ENCODE results near the gene USP49. TPM values are rescaled to one million over a fixed set of nuclear protein-coding genes. Genes with fewer than 3 reads are reported as not detected.
A peak's percentile ranks its signal among the peaks of the same experiment; 100 is the strongest.

Gene USP49
- total and polyA plus RNA-seq, 3 experiments from 2014 or later = 0.59 to 5.2 (median 5.0) TPM

DNA sequence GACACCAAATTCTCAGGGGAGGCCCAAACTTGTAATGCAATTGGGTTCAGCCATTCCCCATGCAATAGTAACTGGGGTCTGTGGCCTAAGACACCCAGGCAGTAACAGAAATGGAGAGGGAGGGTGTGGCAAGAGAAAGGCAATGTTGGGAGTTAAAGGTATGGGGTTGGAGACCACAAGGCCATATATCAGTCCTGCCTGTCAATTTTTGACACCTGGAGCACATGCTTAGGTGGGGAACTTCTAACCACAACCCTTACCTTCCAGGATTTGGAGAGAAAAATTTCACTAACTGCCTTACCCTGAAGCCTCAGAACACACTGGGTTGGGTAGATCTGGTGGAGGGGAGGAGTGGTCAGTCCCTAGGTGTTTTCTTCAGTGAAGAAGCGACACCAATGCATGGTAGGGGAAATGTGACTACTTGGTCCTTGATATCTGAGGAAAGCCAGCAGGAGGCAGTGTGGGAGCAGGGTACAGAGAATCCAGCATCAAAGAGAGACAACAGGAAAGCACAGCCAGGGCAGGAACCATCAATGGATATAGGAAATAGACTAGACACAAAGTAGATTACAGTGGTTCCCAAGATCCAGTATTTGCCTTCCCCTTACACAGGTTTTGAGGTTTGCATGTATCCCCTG is 6.8 kb upstream of the USP49 start:
- Mint-ChIP-seq H3K27ac (peak overlapping the region in 5 of 8 donors; percentile 11 to 78 (median 47)), H3K9me3 (no peaks in the 10 kb centered on the region), H3K4me1 (peaks cover 16 to 22% (median 18%) of the 10 kb centered on the region in 3 donors), H3K4me3 (no peak overlapping the region), H3K36me3 (peaks cover 0 to 27% (median 7%) of the 10 kb centered on the region in 3 donors), H3K27me3 (no peaks in the 10 kb centered on the region)
- Histone ChIP-seq H3K4me1 (ENCODE audit: insufficient read depth, low read length) (peaks cover 13% of the 10 kb centered on the region), H3K9me3 (ENCODE audit: low read length) (no peaks in the 10 kb centered on the region), H3K36me3 (ENCODE audit: insufficient read depth, low read length) (no peaks in the 10 kb centered on the region), H3K27me3 (ENCODE audit: insufficient read depth, low read length, poor library complexity, severe bottlenecking) (no peaks in the 10 kb centered on the region), H3K27ac (ENCODE audit: low read depth, low read length) (no peak overlapping the region), H3K4me3 (ENCODE audit: low read length) (no peak overlapping the region)
- ChIA-PET CTCF (interaction anchor here (1.2 to 3.9 kb wide), 7 partner anchors 34 to 202 kb away, joined by 3 to 15 read pairs (median 6); no protein-coding TSS in a partner anchor), POLR2A (no interaction called here)
- peak; percentile 37 to 71 (median 51) for DNase-seq

DNA sequence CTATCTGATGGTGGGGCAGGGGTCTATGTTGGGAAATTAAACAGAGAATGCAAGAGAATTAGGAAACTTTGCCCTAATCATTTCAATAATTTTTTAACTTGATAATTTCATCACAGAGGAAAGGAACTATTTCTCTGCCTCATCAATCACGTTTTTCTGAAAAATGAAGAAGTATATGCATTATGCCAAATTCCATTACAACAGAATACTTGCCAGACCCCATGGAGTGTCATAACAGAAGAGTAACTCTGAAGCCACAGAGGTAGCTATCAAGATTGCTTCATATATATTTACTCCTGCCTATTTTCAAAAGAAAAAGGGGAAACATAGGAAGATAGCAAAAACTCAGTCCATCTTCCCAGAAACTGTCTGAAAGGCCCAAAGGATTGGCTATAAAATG is 5.7 kb upstream of the USP49 start:
- peaks cover 22 to 30% (median 23%) of the 10 kb centered on the region in 3 donors for H3K4me1 Mint-ChIP-seq
- H3K27ac Mint-ChIP-seq = no peak overlapping the region
- ChIA-PET CTCF (interaction anchor here (1.6 to 3.9 kb wide), 2 partner anchors 144 to 203 kb away, joined by 7 to 15 read pairs; no protein-coding TSS in a partner anchor), POLR2A (no interaction called here)
- DNase-seq = no peak
- no peaks in the 10 kb centered on the region for H3K27me3 Mint-ChIP-seq
- Histone ChIP-seq H3K27ac (ENCODE audit: low read depth, low read length) (no peak overlapping the region), H3K27me3 (ENCODE audit: insufficient read depth, low read length, poor library complexity, severe bottlenecking) (no peaks in the 10 kb centered on the region), H3K4me1 (ENCODE audit: insufficient read depth, low read length) (peaks cover 22% of the 10 kb centered on the region), H3K4me3 (ENCODE audit: low read length) (no peak overlapping the region), H3K36me3 (ENCODE audit: insufficient read depth, low read length) (no peaks in the 10 kb centered on the region), H3K9me3 (ENCODE audit: low read length) (no peaks in the 10 kb centered on the region)
- H3K9me3 Mint-ChIP-seq = no peaks in the 10 kb centered on the region
- H3K4me3 Mint-ChIP-seq = no peak overlapping the region
- H3K36me3 Mint-ChIP-seq = peaks cover 0 to 16% (median 3%) of the 10 kb centered on the region in 3 donors

DNA sequence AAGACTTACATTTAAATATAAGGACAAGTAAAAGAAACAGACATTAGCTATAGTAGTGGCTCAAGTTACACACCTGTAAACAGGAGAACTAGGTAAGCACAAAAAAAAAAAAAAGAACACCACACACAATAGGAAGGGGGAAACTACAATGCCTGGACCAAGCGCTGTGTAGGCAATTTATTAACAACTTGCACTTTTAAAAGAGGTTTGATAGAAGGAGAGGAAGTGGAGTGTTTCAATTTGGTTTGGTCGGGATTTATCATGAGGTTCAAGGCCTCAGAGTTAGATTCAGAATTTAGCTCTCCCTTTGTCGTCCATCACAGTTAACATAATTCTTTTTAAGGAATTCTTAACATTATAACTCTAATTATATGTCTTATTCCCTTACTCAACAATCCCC is 1.1 kb upstream of the USP49 start:
- DNase-seq = no peak
- Histone ChIP-seq H3K27ac (ENCODE audit: low read depth, low read length) (peak overlapping the region; percentile 58), H3K27me3 (ENCODE audit: insufficient read depth, low read length, poor library complexity, severe bottlenecking) (no peaks in the 10 kb centered on the region), H3K9me3 (ENCODE audit: low read length) (no peaks in the 10 kb centered on the region), H3K4me1 (ENCODE audit: insufficient read depth, low read length) (peaks cover 24% of the 10 kb centered on the region), H3K4me3 (ENCODE audit: low read length) (no peak overlapping the region), H3K36me3 (ENCODE audit: insufficient read depth, low read length) (no peaks in the 10 kb centered on the region)
- Mint-ChIP-seq H3K4me1 (peaks cover 9 to 13% (median 11%) of the 10 kb centered on the region in 3 donors), H3K36me3 (peaks cover 0 to 8% (median 0%) of the 10 kb centered on the region in 3 donors), H3K27ac (peak overlapping the region in 7 of 8 donors; percentile 41 to 98 (median 92)), H3K4me3 (peak overlapping the region in 1 of 7 donors; percentile 26), H3K9me3 (no peaks in the 10 kb centered on the region), H3K27me3 (no peaks in the 10 kb centered on the region)
- ChIA-PET CTCF (interaction anchor here (0.7 to 3.1 kb wide), 6 partner anchors 25 to 208 kb away, joined by 3 to 11 read pairs (median 4); partner anchors contain the start of genes BYSL, MED20 and TOMM6), POLR2A (interaction anchor here (0.6 to 2.0 kb wide), 2 partner anchors 25 to 50 kb away, joined by 8 to 12 read pairs; partner anchors contain the start of genes BYSL and MED20)

DNA sequence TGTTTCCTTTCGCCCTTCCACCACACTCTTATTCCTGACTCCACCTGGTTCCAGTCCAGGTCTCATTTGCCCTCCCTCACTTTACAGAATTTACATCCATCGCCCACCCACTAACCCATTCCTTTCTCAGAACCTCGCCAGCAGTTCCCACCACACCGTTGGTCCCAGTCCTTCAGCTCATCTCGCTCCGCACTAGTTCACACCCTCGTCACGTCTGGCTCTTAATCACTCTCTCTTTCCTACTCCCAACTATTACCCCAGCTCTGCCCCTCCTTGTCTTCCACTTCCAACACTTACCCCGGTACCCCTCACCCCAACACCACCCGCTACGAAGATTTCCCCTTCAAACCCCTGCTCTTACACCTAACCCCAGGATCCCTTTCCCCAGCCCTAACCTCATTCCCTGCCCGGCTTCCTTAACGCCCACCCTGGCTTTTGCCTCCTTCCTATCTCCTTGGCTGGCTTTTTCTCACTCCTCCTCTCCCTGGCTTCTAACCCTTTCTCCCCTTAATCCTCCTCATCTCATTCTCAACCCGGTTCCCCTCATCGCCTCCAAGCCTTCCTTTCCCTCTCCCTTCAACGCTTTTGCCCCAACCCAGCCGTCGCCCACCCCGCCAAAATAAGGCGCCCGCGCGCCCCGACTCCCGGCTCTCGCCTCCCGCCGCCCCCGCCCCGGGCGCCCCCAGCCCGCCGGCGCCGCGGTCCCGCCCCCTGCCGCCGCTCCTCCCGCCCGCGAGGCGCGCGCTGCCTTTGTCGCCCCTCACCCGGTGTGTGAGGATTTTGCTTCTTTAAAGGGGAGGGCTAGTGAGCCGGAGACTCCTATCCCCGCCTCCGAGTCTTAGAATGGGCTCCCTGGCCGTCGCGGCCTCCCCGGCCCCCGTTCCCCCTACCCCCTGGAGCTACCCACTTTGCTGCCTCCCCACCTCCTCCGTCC is 542 bp downstream of the USP49 start:
- Mint-ChIP-seq H3K4me1 (peaks cover 9 to 13% (median 11%) of the 10 kb centered on the region in 3 donors), H3K4me3 (no peak overlapping the region), H3K36me3 (peaks cover 0 to 5% (median 0%) of the 10 kb centered on the region in 3 donors), H3K9me3 (no peaks in the 10 kb centered on the region), H3K27ac (peak overlapping the region in 5 of 8 donors; percentile 57 to 98 (median 90)), H3K27me3 (no peaks in the 10 kb centered on the region)
- DNase-seq = peak in 1 of 5 donors; percentile 46
- H3K27me3 ChIP-seq (ENCODE audit: insufficient read depth, low read length, poor library complexity, severe bottlenecking) = no peaks in the 10 kb centered on the region
- POLR2A ChIA-PET = interaction anchor here (0.6 to 2.0 kb wide), 6 partner anchors 24 to 156 kb away, joined by 3 to 12 read pairs (median 4); partner anchors contain the start of genes BYSL, MED20, TAF8 and TOMM6
- CTCF ChIA-PET = interaction anchor here (1.0 to 1.8 kb wide), 4 partner anchors 41 to 210 kb away, joined by 3 to 5 read pairs (median 4); partner anchors contain the start of gene TOMM6
- H3K36me3 ChIP-seq (ENCODE audit: insufficient read depth, low read length) = no peaks in the 10 kb centered on the region
- H3K9me3 ChIP-seq (ENCODE audit: low read length) = no peaks in the 10 kb centered on the region
- peak overlapping the region; percentile 48 for H3K27ac ChIP-seq (ENCODE audit: low read depth, low read length)
- peaks cover 24% of the 10 kb centered on the region for H3K4me1 ChIP-seq (ENCODE audit: insufficient read depth, low read length)
- H3K4me3 ChIP-seq (ENCODE audit: low read length) = peak overlapping the region; percentile 71

- Histone ChIP-seq H3K27ac (ENCODE audit: low read depth, low read length) (no peak overlapping the region), H3K27me3 (ENCODE audit: insufficient read depth, low read length, poor library complexity, severe bottlenecking) (no peaks in the 10 kb centered on the region), H3K9me3 (ENCODE audit: low read length) (no peaks in the 10 kb centered on the region), H3K36me3 (ENCODE audit: insufficient read depth, low read length) (no peaks in the 10 kb centered on the region), H3K4me3 (ENCODE audit: low read length) (no peak overlapping the region), H3K4me1 (ENCODE audit: insufficient read depth, low read length) (peaks cover 24% of the 10 kb centered on the region)
- ChIA-PET CTCF (interaction anchor here (1.6 kb wide), 1 partner anchor 151 kb away, joined by 3 read pairs; no protein-coding TSS in a partner anchor), POLR2A (interaction anchor here (0.6 kb wide), 1 partner anchor 321 kb away, joined by 3 read pairs; no protein-coding TSS in a partner anchor)
- Mint-ChIP-seq H3K27ac (no peak overlapping the region), H3K4me1 (peaks cover 9 to 13% (median 11%) of the 10 kb centered on the region in 3 donors), H3K4me3 (no peak overlapping the region), H3K27me3 (no peaks in the 10 kb centered on the region), H3K9me3 (no peaks in the 10 kb centered on the region), H3K36me3 (peaks cover 0 to 5% (median 0%) of the 10 kb centered on the region in 3 donors)
- no peak for DNase-seq
Measured at GRCh38 chr6:41892921-41893564, 2.1 kb downstream of the USP49 start.

DNA sequence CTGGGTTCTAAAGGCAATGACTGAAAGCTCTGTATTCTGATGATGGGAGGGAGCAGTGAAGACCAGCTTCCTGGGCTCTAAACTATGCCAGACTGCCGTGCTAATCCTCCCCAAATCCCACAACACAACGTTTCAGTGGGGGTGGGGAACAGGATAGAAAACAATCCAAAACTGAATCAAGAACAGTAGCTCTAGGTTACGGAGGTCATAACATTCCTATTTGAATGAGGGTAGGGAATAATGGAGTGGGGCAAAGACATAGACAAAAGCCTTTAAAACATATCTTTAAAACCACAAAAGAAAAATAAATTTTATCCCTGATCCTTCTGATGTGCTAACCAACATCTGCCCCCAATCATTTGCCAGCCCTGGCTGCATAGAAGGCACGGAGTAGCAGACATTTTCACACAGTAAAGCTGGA is 7.8 kb downstream of the USP49 start:
- H3K27ac ChIP-seq (ENCODE audit: low read depth, low read length) = no peak overlapping the region
- Mint-ChIP-seq H3K27me3 (no peaks in the 10 kb centered on the region), H3K36me3 (no peaks in the 10 kb centered on the region), H3K4me3 (no peak overlapping the region), H3K27ac (peak overlapping the region in 2 of 8 donors; percentile 29 to 69), H3K9me3 (no peaks in the 10 kb centered on the region), H3K4me1 (no peaks in the 10 kb centered on the region)
- no peak overlapping the region for H3K4me3 ChIP-seq (ENCODE audit: low read length)
- H3K9me3 ChIP-seq (ENCODE audit: low read length) = no peaks in the 10 kb centered on the region
- ChIA-PET POLR2A (no interaction called here), CTCF (interaction anchor here (0.7 to 0.9 kb wide), 2 partner anchors 10 to 34 kb away, joined by 3 read pairs; partner anchors contain the start of genes BYSL and MED20)
- H3K36me3 ChIP-seq (ENCODE audit: insufficient read depth, low read length) = no peaks in the 10 kb centered on the region
- H3K27me3 ChIP-seq (ENCODE audit: insufficient read depth, low read length, poor library complexity, severe bottlenecking) = no peaks in the 10 kb centered on the region
- no peak for DNase-seq
- no peaks in the 10 kb centered on the region for H3K4me1 ChIP-seq (ENCODE audit: insufficient read depth, low read length)

GRCh38 chr6:41885930-41886329 is 9.2 kb downstream of the USP49 start:
- POLR2A ChIA-PET = no interaction called here
- no peak overlapping the region for H3K27ac Mint-ChIP-seq
- CTCF ChIA-PET = no interaction called here

More at GRCh38 chr6:41885930-41886329, 9.2 kb downstream of the USP49 start:
- H3K36me3 Mint-ChIP-seq = no peaks in the 10 kb centered on the region
- Histone ChIP-seq H3K27me3 (ENCODE audit: insufficient read depth, low read length, poor library complexity, severe bottlenecking) (no peaks in the 10 kb centered on the region), H3K4me3 (ENCODE audit: low read length) (no peak overlapping the region), H3K36me3 (ENCODE audit: insufficient read depth, low read length) (no peaks in the 10 kb centered on the region), H3K4me1 (ENCODE audit: insufficient read depth, low read length) (no peaks in the 10 kb centered on the region), H3K9me3 (ENCODE audit: low read length) (no peaks in the 10 kb centered on the region), H3K27ac (ENCODE audit: low read depth, low read length) (no peak overlapping the region)
- no peak overlapping the region for H3K4me3 Mint-ChIP-seq
- no peaks in the 10 kb centered on the region for H3K27me3 Mint-ChIP-seq
- no peak for DNase-seq
- H3K9me3 Mint-ChIP-seq = no peaks in the 10 kb centered on the region
- H3K4me1 Mint-ChIP-seq = no peaks in the 10 kb centered on the region
